Activated CD4-positive, alpha-beta T cell treated with anti-CD3 and anti-CD28 coated beads, Interleukin-2, amount 10 ng/mL, durations not matched to agents 7 days and 5 days (primary cell): ENCODE measurements around the gene TMEM106C. TPM values are rescaled to one million over a fixed set of nuclear protein-coding genes. Genes with fewer than 3 reads are reported as not detected.
A peak's percentile ranks its signal among the peaks of the same experiment; 100 is the strongest.

Experiments
- CTCF ChIA-PET: fragments of 350-600 bp; sonication (Branson Sonifier 250); formaldehyde crosslinking; loops from one replicate; lab custom pipeline; 2021; ENCODE audit warnings: antibody characterized with exemption; lab: Charles Lee
- POLR2A ChIA-PET: fragments of 350-600 bp; sonication (Branson Sonifier 250); formaldehyde crosslinking; loops from one replicate; lab custom pipeline; 2021; ENCODE audit warnings: antibody characterized with exemption; lab: Charles Lee
- DNase-seq: peaks from one replicate; pipeline ENCODE4 v3.0.0-alpha.2; 2020
- H3K27ac Mint-ChIP-seq: one replicate; pipeline ENCODE4 v1.8.0; 2021; ENCODE audit warnings: mild to moderate bottlenecking, moderate library complexity, mixed read lengths
- H3K27me3 Mint-ChIP-seq: one replicate; pipeline ENCODE4 v1.8.0; 2021; ENCODE audit warnings: mixed read lengths
- H3K36me3 Mint-ChIP-seq: one replicate; pipeline ENCODE4 v1.8.0; 2021; ENCODE audit warnings: low read depth, mixed read lengths
- H3K4me1 Mint-ChIP-seq: one replicate; pipeline ENCODE4 v1.8.0; 2021; ENCODE audit warnings: mixed read lengths
- H3K4me3 Mint-ChIP-seq: one replicate; pipeline ENCODE4 v1.8.0; 2021; ENCODE audit warnings: mild to moderate bottlenecking, moderate library complexity, mixed read lengths
- H3K9me3 Mint-ChIP-seq: one replicate; pipeline ENCODE4 v1.8.0; 2021; ENCODE audit warnings: mixed read lengths
- total RNA-seq, 2 experiments: library from RNA; stranded (reverse); gene quantifications; one replicate each; pipeline ENCODE4 v1.2.3, GENCODE V29; 2021

The TMEM106C gene
- total RNA-seq, 2 experiments from 2014 or later, result 145 to 181 TPM

DNA sequence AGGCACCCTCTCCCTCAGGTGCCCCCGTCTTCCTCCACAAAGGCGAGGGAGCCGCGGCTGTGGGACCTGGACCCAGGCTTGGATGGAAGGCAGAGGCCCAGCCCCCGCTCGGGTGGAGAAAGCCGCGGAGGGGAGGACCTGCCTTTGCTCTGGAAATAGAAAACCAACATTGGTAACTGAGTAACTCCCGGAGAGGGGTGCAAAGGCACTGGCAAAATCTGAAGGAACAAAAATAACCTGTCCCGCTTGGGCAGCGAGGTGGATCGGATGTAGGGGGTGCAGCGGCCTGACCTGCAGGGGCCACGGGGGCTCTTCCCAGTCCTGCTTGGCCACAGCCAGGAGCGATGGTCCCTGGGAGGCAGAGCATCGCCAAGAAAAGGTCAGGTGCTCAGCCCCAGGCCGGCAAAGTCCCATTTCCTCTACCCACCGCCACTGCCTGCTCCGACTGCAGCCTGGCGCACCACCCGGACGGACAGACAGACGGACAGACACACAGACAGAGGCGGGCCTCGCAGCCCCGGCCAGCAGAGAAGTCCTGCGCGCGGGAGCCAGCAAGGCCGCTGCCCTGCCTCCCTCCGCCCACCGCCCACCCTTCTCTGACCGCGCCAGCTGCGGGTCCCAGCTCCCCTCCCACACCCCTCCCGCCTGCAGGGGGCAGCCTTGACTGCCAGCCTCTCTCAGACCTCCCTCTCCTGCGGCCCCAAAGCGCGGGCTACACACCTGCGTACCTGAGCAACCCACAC, 21.4 kb upstream of the TMEM106C start:
- POLR2A ChIA-PET, result no interaction called here
- Mint-ChIP-seq H3K9me3 (no peaks in the 10 kb centered on the region), H3K27me3 (peaks cover 13% of the 10 kb centered on the region), H3K4me3 (no peak overlapping the region), H3K36me3 (no peaks in the 10 kb centered on the region), H3K4me1 (peaks cover 2% of the 10 kb centered on the region), H3K27ac (no peak overlapping the region)
- DNase-seq, result peak; percentile 22
- CTCF ChIA-PET, result no interaction called here

- Mint-ChIP-seq H3K4me1 (peaks cover 2% of the 10 kb centered on the region), H3K9me3 (no peaks in the 10 kb centered on the region), H3K27me3 (peaks cover 13% of the 10 kb centered on the region), H3K27ac (no peak overlapping the region), H3K36me3 (no peaks in the 10 kb centered on the region), H3K4me3 (no peak overlapping the region)
- CTCF ChIA-PET, result no interaction called here
- POLR2A ChIA-PET, result no interaction called here
- no peak for DNase-seq
Measured at GRCh38 chr12:47942614-47943225, 20.7 kb upstream of the TMEM106C start.

GRCh38 chr12:47943623-47944340, 19.6 kb upstream of the TMEM106C start:
- CTCF ChIA-PET, result no interaction called here
- Mint-ChIP-seq H3K4me1 (peaks cover 2% of the 10 kb centered on the region), H3K36me3 (no peaks in the 10 kb centered on the region), H3K27me3 (peaks cover 13% of the 10 kb centered on the region), H3K27ac (no peak overlapping the region), H3K9me3 (no peaks in the 10 kb centered on the region), H3K4me3 (no peak overlapping the region)
- DNase-seq, result no peak
- POLR2A ChIA-PET, result no interaction called here

GRCh38 chr12:47944685-47945340, 18.6 kb upstream of the TMEM106C start:
- Mint-ChIP-seq H3K4me3 (no peak overlapping the region), H3K27ac (no peak overlapping the region), H3K36me3 (no peaks in the 10 kb centered on the region), H3K9me3 (no peaks in the 10 kb centered on the region), H3K27me3 (peaks cover 13% of the 10 kb centered on the region), H3K4me1 (peaks cover 3% of the 10 kb centered on the region)
- ChIA-PET CTCF (no interaction called here), POLR2A (no interaction called here)
- DNase-seq, result no peak

DNA sequence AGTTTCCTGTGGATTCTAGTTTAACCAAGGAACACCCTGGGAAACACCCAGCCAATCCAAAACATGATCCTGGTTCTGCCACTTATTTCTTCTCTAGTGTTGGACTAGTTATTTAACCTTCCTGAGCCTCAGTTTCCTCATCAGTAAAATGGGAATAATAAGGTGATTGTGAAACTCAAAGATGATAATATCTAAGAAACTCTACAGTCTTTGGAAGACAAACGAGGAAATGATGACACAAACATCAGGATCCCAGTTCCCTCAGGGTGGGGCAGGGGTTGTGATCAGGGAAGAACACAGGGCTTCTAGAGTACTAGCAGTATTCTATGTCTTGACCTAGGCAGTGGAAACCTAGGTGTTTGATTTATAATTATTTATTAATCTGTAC, 18.1 kb upstream of the TMEM106C start:
- no peak overlapping the region for H3K4me3 Mint-ChIP-seq
- peaks cover 3% of the 10 kb centered on the region for H3K4me1 Mint-ChIP-seq
- CTCF ChIA-PET, result interaction anchor here (1.8 kb wide), 1 partner anchor 244 kb away, joined by 4 read pairs; no protein-coding TSS in a partner anchor
- H3K9me3 Mint-ChIP-seq, result no peaks in the 10 kb centered on the region
- H3K27me3 Mint-ChIP-seq, result peaks cover 10% of the 10 kb centered on the region
- no peak overlapping the region for H3K27ac Mint-ChIP-seq
- POLR2A ChIA-PET, result no interaction called here
- DNase-seq, result no peak
- no peaks in the 10 kb centered on the region for H3K36me3 Mint-ChIP-seq

GRCh38 chr12:47946413-47947323, 16.7 kb upstream of the TMEM106C start:
- ChIA-PET POLR2A (no interaction called here), CTCF (interaction anchor here (0.8 to 1.8 kb wide), 8 partner anchors 9 to 243 kb away, joined by 3 to 7 read pairs (median 4); partner anchors contain the start of genes TMEM106C and VDR)
- Mint-ChIP-seq H3K9me3 (no peaks in the 10 kb centered on the region), H3K27me3 (peaks cover 5% of the 10 kb centered on the region), H3K27ac (no peak overlapping the region), H3K36me3 (no peaks in the 10 kb centered on the region), H3K4me1 (peaks cover 3% of the 10 kb centered on the region), H3K4me3 (no peak overlapping the region)
- DNase-seq, result no peak

DNA sequence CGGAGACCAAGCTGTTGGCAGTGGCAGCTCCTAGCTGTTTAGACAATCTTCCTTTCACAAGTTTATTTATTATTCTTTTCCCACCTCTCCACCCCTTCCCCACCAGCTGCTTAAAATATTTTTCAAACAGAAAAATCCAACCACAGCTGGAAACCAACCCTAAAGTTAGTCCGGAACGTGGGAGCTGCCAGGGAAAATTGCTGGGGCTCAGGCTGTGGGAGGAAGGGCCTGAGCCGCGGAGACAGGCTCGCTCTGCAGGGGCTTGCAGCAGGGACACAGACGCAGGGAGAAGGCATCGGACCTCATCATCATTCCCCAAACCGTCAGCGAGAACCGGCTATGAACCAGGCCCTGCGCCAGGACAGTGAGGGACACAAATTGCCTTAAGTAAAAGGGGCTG, 16.1 kb upstream of the TMEM106C start:
- no peak overlapping the region for H3K4me3 Mint-ChIP-seq
- ChIA-PET CTCF (interaction anchor here (0.8 to 1.8 kb wide), 7 partner anchors 9 to 242 kb away, joined by 3 to 7 read pairs (median 4); partner anchors contain the start of genes TMEM106C and VDR), POLR2A (no interaction called here)
- H3K27me3 Mint-ChIP-seq, result peaks cover 5% of the 10 kb centered on the region
- no peaks in the 10 kb centered on the region for H3K9me3 Mint-ChIP-seq
- H3K36me3 Mint-ChIP-seq, result no peaks in the 10 kb centered on the region
- no peak for DNase-seq
- H3K4me1 Mint-ChIP-seq, result peaks cover 3% of the 10 kb centered on the region
- H3K27ac Mint-ChIP-seq, result no peak overlapping the region

DNA sequence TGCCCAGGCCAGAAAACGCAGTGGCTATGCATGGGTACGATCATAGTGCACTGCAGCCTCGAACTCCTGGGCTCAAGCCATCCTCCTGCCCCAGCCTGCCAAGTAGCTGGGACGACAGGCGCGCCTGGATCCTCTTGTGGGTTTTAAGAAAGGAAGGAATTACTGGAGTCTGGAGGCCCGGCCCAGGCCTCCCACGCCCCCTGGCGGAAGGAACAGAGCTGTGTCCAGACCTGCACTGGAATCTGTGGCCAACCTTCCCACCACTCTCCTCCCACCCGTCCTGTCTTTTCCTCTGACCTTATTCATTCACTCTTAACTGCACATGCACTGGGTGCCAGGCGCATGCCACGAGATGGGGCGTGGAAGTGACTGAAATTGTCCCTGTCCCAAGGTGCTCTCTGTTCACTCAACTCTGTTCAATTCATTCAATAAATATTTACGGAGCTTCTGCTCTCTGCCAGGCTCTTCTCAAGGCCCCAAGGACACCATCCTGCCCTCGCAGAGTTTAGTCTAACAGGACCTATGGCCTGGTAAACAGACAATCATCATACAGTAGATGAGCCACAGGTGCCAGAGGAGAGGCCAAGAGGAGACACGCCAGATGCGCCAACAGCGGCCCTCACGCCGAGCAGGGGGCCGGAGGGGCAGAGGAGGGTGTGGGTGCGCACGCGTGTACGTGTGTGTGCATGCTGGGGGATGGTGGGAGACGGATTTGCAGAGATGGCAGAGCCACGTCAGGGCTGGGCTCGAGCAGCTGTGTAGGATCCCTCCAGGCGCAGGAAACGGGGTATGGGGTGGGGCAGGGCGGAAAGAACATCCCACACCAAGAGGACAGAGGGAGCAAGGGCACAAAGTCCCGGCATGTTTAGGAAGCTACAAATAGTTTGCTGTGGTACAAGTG, 13.7 kb upstream of the TMEM106C start:
- ChIA-PET POLR2A (no interaction called here), CTCF (interaction anchor here (0.8 to 2.0 kb wide), 18 partner anchors 9 to 239 kb away, joined by 3 to 10 read pairs (median 3); partner anchors contain the start of genes ENDOU, RAPGEF3, TMEM106C and VDR)
- DNase-seq, result peak; percentile 54
- H3K9me3 Mint-ChIP-seq, result no peaks in the 10 kb centered on the region
- H3K27ac Mint-ChIP-seq, result no peak overlapping the region
- H3K36me3 Mint-ChIP-seq, result no peaks in the 10 kb centered on the region
- peaks cover 8% of the 10 kb centered on the region for H3K27me3 Mint-ChIP-seq
- H3K4me3 Mint-ChIP-seq, result no peak overlapping the region
- peaks cover 9% of the 10 kb centered on the region for H3K4me1 Mint-ChIP-seq

DNA sequence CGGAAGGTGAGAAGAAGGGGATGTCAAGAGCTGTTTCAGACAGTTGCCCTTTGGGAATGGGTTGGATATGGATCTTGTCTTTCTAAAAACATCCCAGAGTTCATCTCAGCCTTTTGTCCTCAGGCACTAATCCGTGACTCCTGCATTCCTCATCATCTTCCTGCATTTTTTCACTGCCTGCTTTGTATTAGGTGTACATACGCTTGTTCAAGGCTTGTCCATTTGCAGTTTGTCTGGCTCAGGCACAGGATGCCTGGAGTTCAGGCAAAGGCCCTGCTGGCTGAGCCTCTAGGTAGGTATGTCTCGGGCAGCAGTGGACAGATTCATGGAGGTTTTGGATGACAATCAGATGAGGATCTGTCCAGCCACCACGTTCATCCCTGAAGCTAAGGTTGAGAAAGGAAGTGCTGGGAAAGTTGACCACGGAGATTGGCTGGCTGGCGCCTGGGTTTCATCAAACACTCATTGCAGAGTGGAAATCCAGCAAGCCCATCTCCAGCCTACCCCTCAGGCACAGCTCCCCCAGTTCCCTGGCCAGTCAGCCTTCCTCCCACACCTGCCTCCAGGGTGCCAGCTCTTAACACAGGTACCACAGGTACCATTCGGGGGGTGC, 12.4 kb upstream of the TMEM106C start:
- no peaks in the 10 kb centered on the region for H3K36me3 Mint-ChIP-seq

DNA sequence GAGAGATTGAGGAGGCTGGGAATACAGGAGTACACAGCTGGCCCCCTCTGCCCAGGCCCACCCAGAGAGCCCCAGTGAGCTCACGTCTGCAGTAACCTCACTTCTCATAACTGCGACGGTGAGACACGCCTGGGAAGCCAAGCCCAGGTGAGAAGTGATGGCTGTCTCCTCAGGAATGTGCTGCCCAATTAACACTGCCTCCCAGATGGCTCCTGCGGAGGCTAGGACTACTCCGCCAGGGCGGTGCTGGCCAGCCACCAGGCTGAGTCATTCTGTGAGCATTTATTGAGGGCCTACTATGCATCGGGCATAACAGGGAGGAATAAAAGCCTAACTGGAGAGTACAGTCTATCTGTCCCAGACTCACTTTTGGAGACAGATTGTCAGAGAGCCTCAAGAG, 9.3 kb upstream of the TMEM106C start:
- H3K4me3 Mint-ChIP-seq, result no peak overlapping the region
- no peak for DNase-seq
- H3K27ac Mint-ChIP-seq, result no peak overlapping the region
- peaks cover 10% of the 10 kb centered on the region for H3K27me3 Mint-ChIP-seq
- POLR2A ChIA-PET, result no interaction called here
- H3K9me3 Mint-ChIP-seq, result peaks cover 6% of the 10 kb centered on the region
- CTCF ChIA-PET, result interaction anchor here (0.9 to 1.4 kb wide), 4 partner anchors 11 to 18 kb away, joined by 3 to 6 read pairs (median 4); no protein-coding TSS in a partner anchor
- no peaks in the 10 kb centered on the region for H3K36me3 Mint-ChIP-seq
- peaks cover 8% of the 10 kb centered on the region for H3K4me1 Mint-ChIP-seq

More for the DNA sequence above, 12.4 kb upstream of the TMEM106C start:
- Mint-ChIP-seq H3K27ac (no peak overlapping the region), H3K9me3 (no peaks in the 10 kb centered on the region), H3K27me3 (peaks cover 4% of the 10 kb centered on the region), H3K4me3 (no peak overlapping the region), H3K4me1 (peaks cover 9% of the 10 kb centered on the region)
- ChIA-PET CTCF (interaction anchor here (0.6 to 0.7 kb wide), 2 partner anchors 54 to 127 kb away, joined by 3 read pairs; no protein-coding TSS in a partner anchor), POLR2A (no interaction called here)
- DNase-seq, result no peak
